Measurements from ENCODE around the gene UNK. TPM values are rescaled to one million over a fixed set of nuclear protein-coding genes. Genes with fewer than 3 reads are reported as not detected.

Gene UNK
- total RNA-seq, 4 donors from 2014 or later, result 27.8 to 68.2 (median 31.9) TPM

GRCh38 chr17:75763613-75764416 lies 20.8 kb upstream of the UNK start:
- no peaks in the 10 kb centered on the region for H3K9me3 ChIP-seq
- H3K27me3 ChIP-seq, result no peaks in the 10 kb centered on the region
- WGBS, result 70% methylated on average over 4 of the region's 16 CpGs
- peaks cover 28% of the 10 kb centered on the region for H3K4me1 ChIP-seq
- TF ChIP-seq POLR2A (IDR thresholded peaks at IDR 0.05) (no peak), CTCF (IDR thresholded peaks at IDR 0.05) (no peak), EP300 (IDR thresholded peaks at IDR 0.05) (no peak), POLR2AphosphoS5 (IDR thresholded peaks at IDR 0.05) (no peak)
- no peak for DNase-seq (ENCODE audit: low spot score in 2 of 2)
- H3K4me3 ChIP-seq, result peak overlapping the region; percentile 78
- no peak overlapping the region for H3K27ac ChIP-seq
- H3K36me3 ChIP-seq, result peaks cover 3% of the 10 kb centered on the region

- Histone ChIP-seq H3K4me1 (peaks cover 28% of the 10 kb centered on the region), H3K27me3 (no peaks in the 10 kb centered on the region), H3K9me3 (no peaks in the 10 kb centered on the region), H3K4me3 (peak overlapping the region; percentile 78), H3K36me3 (peaks cover 3% of the 10 kb centered on the region), H3K27ac (peak overlapping the region; percentile 86)
- TF ChIP-seq EP300 (IDR thresholded peaks at IDR 0.05) (no peak), POLR2A (IDR thresholded peaks at IDR 0.05) (no peak), CTCF (IDR thresholded peaks at IDR 0.05) (peak in 1 of 2 donors; percentile 34)
- 7% methylated on average over 11 of the region's 14 CpGs for whole genome bisulfite sequencing
- peak in 1 of 2 donors; percentile 78 for DNase-seq (ENCODE audit: low spot score in 2 of 2)
Measured at GRCh38 chr17:75764417-75764710, 20.2 kb upstream of the UNK start.

GRCh38 chr17:75764711-75765421 lies 19.7 kb upstream of the UNK start, which contains the start of gene GALK1:
TSS of gene GALK1 (minus strand) at chr17:75765192. CDS start at chr17:75765136, 56 bp downstream.
- no peaks in the 10 kb centered on the region for H3K27me3 ChIP-seq
- H3K9me3 ChIP-seq, result no peaks in the 10 kb centered on the region
- no peaks in the 10 kb centered on the region for H3K36me3 ChIP-seq
- peak within 1 kb of the TSS; percentile 86 for H3K27ac ChIP-seq
- DNase-seq (ENCODE audit: low spot score in 2 of 2), result peak; percentile 84 to 89
- WGBS, result 0% methylated on average over 32 of the region's 71 CpGs
- peak within 1 kb of the TSS; percentile 78 for H3K4me3 ChIP-seq
- H3K4me1 ChIP-seq, result peaks cover 28% of the 10 kb centered on the region
- TF ChIP-seq POLR2AphosphoS5 (IDR thresholded peaks at IDR 0.05) (peak in 1 of 3 donors; percentile 10), POLR2A (IDR thresholded peaks at IDR 0.05) (no peak), CTCF (IDR thresholded peaks at IDR 0.05) (peak in 1 of 2 donors; percentile 53)

GRCh38 chr17:75765981-75766380 lies 18.6 kb upstream of the UNK start:
- WGBS, result 100% methylated on average over 3 of the region's 4 CpGs
- Histone ChIP-seq H3K4me3 (no peak overlapping the region), H3K9me3 (no peaks in the 10 kb centered on the region), H3K4me1 (peaks cover 28% of the 10 kb centered on the region), H3K27me3 (no peaks in the 10 kb centered on the region), H3K27ac (no peak overlapping the region), H3K36me3 (no peaks in the 10 kb centered on the region)
- no peak for DNase-seq (ENCODE audit: low spot score in 2 of 2)
- TF ChIP-seq CTCF (IDR thresholded peaks at IDR 0.05), result no peak
- TF ChIP-seq POLR2A (IDR thresholded peaks at IDR 0.05), result no peak

GRCh38 chr17:75767881-75768280 lies 16.7 kb upstream of the UNK start:
- Histone ChIP-seq H3K4me1 (peaks cover 28% of the 10 kb centered on the region), H3K9me3 (no peaks in the 10 kb centered on the region), H3K36me3 (no peaks in the 10 kb centered on the region), H3K4me3 (no peak overlapping the region), H3K27me3 (no peaks in the 10 kb centered on the region), H3K27ac (no peak overlapping the region)
- 89% methylated on average over 8 of the region's 8 CpGs for WGBS
- DNase-seq (ENCODE audit: low spot score in 2 of 2), result peak in 1 of 2 donors; percentile 16
- TF ChIP-seq EP300 (IDR thresholded peaks at IDR 0.05), result no peak
- TF ChIP-seq POLR2AphosphoS5 (IDR thresholded peaks at IDR 0.05), result no peak
- TF ChIP-seq CTCF (IDR thresholded peaks at IDR 0.05), result no peak
- no peak for TF ChIP-seq POLR2A (IDR thresholded peaks at IDR 0.05)

Data from suprapubic skin (tissue), 4 donors.